ENCODE data around the gene KCNK3.

DNA sequence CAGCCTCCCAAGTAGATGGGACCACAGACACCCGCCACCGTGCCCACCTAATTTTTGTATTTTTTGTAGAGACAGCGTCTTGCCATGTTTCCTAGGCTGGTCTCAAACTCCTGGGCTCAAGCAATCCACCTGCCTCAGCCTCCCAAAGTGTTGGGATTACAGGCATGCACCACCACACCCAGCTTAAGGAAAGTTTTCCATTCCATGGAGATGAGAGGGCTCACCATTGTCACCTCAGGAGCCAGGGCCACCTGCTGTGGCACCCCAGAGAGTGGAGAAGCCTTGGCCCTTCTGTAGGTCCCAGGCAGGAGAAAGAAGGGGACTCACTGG, 76.2 kb downstream of the KCNK3 start:
- TF ChIP-seq, protein P1, sequence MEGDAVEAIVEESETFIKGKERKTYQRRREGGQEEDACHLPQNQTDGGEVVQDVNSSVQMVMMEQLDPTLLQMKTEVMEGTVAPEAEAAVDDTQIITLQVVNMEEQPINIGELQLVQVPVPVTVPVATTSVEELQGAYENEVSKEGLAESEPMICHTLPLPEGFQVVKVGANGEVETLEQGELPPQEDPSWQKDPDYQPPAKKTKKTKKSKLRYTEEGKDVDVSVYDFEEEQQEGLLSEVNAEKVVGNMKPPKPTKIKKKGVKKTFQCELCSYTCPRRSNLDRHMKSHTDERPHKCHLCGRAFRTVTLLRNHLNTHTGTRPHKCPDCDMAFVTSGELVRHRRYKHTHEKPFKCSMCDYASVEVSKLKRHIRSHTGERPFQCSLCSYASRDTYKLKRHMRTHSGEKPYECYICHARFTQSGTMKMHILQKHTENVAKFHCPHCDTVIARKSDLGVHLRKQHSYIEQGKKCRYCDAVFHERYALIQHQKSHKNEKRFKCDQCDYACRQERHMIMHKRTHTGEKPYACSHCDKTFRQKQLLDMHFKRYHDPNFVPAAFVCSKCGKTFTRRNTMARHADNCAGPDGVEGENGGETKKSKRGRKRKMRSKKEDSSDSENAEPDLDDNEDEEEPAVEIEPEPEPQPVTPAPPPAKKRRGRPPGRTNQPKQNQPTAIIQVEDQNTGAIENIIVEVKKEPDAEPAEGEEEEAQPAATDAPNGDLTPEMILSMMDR (conservative IDR thresholded peaks at IDR 0.05; ENCODE audit: low read length) = no peak
- TF ChIP-seq EZH2phosphoT487 (IDR thresholded peaks at IDR 0.05; ENCODE audit: borderline replicate concordance, low read depth, low read length) = no peak
